HG03432 (cell line): Measurements from ENCODE around the gene DBN1.
A peak's percentile ranks its signal among the peaks of the same experiment; 100 is the strongest.

Source experiments
- ATAC-seq: cut with Tn5 transposase; IDR thresholded peaks from one replicate; pipeline ENCODE4 v1.9.1; 2021; ENCODE audit warnings: mild to moderate bottlenecking, moderate library complexity; ENCODE audit not compliant: unreplicated experiment

DBN1 gene

GRCh38 chr5:177475563-177476427 is 2.4 kb upstream of the DBN1 start:
- ATAC-seq, result no peak

DNA sequence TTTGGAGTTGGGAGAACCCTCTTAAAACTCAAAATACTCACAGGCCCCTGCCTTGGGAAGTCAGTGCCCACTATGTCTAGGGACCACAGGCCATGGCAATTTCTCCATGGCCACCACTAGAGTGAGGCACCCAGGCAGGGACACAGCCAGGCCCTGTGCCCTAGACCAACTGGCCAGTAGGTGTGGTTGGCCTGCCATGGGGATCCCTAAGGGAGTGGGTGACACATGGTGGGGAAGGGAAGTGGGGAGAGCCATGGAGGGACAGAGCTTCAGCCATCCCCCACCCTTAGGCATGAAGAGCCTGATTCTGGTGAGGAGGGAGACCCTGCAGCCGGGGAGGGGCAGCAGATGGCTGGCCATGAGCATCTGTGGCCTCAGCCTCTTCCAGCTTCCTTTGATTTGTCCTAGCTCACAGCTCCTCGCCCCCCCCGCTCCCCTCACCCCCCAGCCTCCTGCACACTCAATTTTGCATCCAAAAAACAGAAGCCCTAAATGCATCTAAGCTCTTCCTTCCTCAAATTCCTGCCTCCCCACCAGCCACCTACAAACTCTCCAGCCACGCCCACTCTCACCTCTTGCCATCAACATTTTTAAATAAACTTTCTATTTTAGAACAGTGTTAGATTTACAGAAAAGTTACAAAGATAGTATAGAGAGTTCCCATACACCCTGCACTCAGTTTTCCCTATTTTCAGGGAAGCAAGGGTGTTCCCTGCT is 1.6 kb upstream of the DBN1 start:
- ATAC-seq, result no peak

GRCh38 chr5:177474002-177474476 is 605 bp upstream of the DBN1 start:
- ATAC-seq, result no peak

- ATAC-seq, result peak; percentile 39
Observed at GRCh38 chr5:177472460-177473442, 683 bp downstream of the DBN1 start.

DNA sequence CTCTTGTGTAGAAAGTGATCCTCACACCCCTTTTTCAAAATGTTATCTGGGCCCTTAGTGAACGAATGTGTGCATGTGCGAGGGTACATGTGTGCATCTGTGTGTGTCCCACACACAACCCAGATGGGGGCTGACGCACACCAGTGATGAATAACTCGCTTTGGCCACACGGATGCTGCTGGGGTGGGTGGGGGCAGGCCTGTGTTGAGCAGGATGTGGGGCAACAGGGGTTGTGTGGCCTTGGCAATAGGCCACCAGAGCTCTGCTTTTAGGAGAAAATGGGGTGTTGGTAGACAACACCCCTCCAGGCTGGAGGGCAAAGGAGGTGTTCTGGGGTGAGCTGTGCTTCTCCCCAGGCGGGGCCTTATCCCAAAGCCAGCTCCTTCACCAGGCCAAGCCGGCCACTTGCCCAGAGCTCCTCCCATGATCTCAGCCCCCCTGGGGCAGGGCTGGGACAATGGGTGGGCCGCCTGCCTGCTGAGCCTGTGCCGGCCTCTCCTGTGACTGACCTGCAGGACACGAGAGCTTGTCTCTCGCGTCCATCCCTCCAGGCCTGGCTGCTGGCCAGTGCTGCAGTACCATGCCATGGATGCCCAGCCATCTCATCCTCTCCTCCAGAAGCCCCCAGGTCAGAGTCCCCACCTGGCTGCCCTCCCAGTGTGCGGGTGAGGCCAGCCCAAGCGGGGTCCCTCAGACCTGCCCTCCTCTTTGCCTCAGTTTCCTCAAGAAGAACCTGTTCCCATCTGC is 1.7 kb downstream of the DBN1 start:
- no peak for ATAC-seq

DNA sequence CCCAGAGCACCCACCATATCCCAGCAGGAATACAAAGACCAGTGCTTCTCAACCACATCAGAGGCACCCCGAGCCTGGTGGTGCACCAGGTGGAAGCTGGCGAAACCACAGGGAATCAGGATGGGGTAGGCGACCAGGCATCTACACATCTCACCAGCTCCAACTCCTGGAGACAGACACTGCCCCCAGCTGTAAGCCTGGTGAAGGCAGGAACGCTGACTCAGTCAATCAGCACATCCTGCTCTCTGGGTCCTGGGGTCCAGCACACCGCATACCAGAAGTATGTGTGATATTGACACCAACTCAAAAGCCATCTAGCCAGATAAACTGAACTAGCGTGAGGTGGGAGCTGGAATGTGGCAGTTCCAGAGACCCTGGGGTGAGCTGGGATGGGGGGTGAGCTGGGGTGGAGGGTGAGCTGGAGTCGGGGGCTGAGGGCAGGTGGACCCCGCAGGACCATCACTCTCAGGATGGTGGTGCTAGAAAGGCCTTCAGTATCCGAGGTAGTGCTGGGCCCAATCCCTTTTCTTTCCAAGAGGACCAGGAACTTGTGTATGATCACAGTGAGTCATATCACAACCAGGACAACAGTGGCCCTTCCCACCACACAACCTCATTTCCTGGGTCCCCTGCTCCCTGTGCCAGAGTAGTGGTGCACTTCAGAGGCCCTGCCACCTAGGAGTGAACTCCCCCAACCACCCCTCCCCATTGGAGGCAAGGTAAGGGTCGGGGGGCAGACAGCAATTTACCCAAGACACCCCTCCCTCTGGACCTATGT is 2.5 kb downstream of the DBN1 start:
- ATAC-seq, result no peak

DNA sequence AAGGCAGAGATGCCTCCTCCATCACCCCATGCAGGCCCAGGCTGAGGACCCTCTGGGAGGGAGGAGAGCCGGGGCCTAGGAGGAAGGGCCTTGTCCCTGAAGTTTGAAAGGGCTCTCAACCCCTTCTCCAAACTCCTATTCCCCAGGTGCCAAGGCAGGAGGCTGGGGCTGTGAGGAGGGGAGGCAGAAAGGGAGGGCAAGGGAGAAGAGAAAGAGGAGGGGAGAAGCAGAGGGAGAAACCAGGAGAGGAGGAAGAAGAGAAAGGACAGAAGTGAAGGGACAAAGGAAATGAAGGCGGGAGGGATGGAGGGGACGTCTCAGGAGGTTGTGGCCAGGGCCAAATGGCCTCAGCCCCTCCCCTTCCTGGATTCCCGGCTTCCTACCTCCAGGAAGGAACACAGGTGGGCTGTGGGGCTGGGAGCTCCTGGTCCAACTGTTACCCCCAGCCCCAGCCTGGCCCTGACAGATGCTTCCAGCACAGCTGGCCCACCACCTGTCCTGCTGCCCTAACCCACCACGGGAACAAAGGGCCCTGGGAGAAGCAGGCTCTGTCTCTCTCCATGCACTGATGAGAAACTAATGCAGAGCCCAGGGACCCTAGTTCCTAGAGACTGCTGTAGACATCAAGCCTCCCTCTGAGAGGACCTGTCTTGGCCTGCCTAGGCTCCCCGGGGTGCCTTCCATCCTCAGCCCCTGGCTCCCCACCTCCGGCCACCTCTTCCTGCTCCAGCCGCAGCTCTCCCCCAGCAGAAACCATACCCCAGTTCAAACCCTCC is 3.5 kb downstream of the DBN1 start:
- ATAC-seq, result no peak

- ATAC-seq, result no peak
Observed at GRCh38 chr5:177468685-177469628, 4.5 kb downstream of the DBN1 start.

GRCh38 chr5:177468329-177468684 is 5.1 kb downstream of the DBN1 start:
- no peak for ATAC-seq

DNA sequence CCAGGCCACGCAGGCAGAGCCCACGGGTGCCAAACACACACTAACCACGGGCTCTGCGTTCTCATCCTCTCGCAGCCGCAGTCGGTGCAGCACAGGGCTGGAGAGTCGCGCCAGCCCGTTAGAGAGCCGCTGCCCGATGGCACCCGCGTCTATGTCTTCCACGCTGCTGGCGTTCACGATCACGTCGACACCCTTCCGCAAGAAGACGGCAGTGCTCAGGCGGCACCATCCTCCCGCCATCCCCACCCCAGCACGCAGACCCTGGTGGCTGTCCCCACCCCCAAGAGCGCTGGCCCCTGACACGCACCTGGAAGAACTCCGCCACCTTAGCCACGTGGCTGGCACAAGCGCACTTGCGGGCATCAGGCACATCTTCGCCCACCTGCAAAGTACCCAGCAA is 6.0 kb downstream of the DBN1 start:
- no peak for ATAC-seq

- ATAC-seq, result no peak
Observed at GRCh38 chr5:177466861-177467260, 6.6 kb downstream of the DBN1 start.

DNA sequence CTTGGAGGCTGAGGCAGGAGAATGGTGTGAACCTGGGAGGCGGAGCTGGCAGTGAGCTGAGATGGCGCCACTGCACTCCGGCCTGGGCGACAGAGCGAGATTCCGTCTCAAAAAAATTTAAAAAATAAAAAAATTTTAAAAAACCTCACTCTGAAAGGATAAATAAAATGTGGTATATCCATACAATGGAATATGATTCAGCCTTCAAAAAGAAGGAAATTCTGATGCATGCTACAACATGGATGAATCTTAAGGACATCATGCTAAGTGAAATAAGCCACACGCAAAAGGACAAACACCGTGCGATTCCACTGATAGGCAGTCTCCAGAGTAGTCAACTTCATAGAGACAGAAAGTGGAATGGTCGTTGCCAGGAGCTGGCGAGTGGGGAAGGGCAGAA is 8.4 kb downstream of the DBN1 start:
- ATAC-seq, result no peak

DNA sequence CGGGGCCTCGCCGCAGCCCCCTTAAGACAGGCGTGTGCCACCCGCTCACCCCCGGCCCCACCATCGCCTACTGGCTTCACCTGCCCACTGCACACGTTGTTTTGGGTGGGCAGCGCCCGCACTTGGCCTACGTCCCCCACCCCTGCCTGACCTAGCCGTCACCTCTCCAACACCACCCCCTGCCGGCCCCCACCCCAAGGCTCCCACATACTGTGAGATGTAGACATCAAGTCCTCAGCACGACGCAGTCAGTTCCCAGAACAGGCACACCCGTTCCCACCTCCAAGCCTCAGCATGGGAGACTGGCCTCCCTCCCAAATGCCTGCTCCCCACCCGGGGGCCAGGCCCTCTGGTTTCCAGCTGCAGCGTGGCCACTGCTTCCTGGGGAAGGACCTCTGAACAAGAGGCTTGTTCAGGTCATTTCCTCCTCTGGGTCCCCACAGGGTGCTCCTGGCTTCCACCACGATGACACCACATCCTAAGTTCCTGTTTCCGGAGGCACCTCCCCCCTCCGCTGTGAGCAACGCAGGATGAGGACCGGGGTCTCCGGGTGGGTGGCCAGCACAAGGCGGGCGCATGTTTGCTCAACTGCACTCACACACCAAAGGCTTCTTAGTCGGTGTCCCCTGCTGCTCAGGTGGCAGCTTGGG is 11.3 kb downstream of the DBN1 start:
- no peak for ATAC-seq

DNA sequence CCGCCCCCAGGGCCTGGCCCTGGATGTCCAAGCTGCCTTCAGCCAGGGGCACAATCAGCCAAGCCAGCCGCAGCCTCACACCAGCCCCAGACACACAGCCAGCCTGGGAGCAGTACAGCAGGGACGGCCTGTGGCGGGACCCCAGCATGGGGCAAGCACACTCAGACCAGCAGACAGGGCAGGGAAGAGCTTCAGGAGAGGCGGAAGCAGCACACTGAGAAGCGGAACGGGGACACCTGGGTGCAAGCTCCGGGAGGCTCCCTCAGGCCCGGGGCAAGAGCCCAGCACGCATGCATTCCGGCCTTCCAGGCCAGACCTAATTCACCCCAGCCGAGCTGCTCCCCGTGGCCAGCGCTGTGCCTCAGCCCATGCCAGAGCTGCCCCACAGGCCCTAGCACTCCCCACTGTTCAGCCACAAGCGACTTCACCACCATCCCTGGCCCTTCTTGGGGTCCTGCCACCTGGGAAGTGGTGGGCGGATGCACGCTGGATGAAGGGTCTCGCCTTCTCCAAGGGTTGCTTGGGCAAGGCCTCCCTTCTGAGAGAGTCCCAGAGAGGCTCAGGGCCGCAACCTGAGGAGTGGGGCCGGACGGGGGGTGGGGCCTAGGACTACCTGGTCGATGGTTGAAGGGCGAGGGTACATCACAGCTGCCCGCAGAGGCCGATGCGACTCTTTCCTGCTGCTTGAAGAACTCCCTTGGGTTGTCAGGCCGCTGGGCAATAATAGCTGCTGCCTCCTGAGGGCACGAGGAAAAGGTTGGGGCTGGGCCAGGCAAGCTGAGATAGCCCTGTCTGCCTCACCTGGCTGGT is 13.4 kb downstream of the DBN1 start:
- ATAC-seq, result no peak

DNA sequence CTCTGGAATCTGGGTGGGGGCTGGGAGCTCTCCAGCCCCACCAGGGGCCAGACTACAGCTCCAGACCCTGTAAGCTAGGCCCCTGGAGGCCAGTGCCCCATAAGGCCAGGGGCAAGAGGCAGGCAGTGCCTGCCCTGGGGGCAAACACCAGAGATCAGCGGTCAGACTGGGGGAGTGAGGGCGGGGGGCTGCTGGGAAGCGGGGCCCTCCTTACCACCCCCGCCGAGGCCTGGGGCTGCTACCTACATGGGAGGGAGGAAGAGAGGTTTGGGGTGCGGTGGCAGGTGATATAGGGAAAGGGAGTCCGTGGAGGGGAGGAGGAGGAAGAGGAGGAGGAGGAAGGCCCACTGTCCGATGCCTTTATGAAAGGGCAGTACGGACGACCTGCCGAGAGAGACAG is 14.1 kb downstream of the DBN1 start:
- ATAC-seq, result no peak

DNA sequence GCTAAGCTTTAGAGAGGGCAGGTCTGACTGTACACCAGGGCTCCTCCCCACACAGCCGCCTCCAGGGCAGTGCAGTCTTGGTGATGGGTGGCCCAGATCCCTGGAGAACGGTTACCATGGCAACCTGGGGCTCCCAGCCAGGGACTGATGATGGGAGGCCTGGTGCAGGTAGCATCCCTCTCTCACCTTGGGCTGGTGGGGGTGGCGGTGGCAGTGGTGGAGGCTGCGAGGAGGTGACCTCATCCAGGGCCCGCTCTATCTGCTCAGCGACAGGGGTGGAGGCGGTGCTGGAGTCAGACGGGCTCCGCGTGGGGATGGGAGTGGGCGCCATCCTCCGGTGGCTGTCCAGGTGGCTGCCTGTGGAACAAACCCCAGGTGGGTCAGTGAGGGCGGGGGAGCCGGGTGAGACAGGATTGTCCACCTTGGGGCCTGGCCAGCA is 14.5 kb downstream of the DBN1 start:
- no peak for ATAC-seq
